HG03460 (cell line): Measurements from ENCODE around the gene ENAH.
A peak's percentile ranks its signal among the peaks of the same experiment; 100 is the strongest.
"Not testable (repeated sequence)": the region's sequence is repeated elsewhere in the genome, so short reads cannot be mapped to it uniquely, and the experiment has no call there.

Experiments used
- ATAC-seq: cut with Tn5 transposase; IDR thresholded peaks from one replicate; pipeline ENCODE4 v1.9.1; 2021; ENCODE audit not compliant: unreplicated experiment

Gene ENAH

GRCh38 chr1:225652729-225653462, at the start of gene ENAH:
ENAH (minus strand) TSS chr1:225653123; CDS start chr1:225652690, 433 bp downstream.
- ATAC-seq, result peak; percentile 69

GRCh38 chr1:225700889-225701465, 48.1 kb upstream of the ENAH start:
- no peak for ATAC-seq

- ATAC-seq, result no peak
Observed at GRCh38 chr1:225700164-225700821, 47.4 kb upstream of the ENAH start.

GRCh38 chr1:225699336-225699735, 46.4 kb upstream of the ENAH start:
- no peak for ATAC-seq

GRCh38 chr1:225698194-225698593, 45.3 kb upstream of the ENAH start:
- not testable (repeated sequence) for ATAC-seq

GRCh38 chr1:225697428-225697827, 44.5 kb upstream of the ENAH start:
- ATAC-seq, result no peak

- no peak for ATAC-seq
Observed at GRCh38 chr1:225695578-225696337, 42.8 kb upstream of the ENAH start.

- ATAC-seq, result no peak
Observed at GRCh38 chr1:225694151-225694603, 41.3 kb upstream of the ENAH start.

GRCh38 chr1:225693697-225694096, 40.8 kb upstream of the ENAH start:
- ATAC-seq, result not testable (repeated sequence)

- ATAC-seq, result no peak
Observed at GRCh38 chr1:225693085-225693696, 40.3 kb upstream of the ENAH start.

GRCh38 chr1:225692517-225692879, 39.6 kb upstream of the ENAH start:
- ATAC-seq, result no peak

- ATAC-seq, result no peak
Observed at GRCh38 chr1:225691861-225692516, 39.1 kb upstream of the ENAH start.

GRCh38 chr1:225691377-225691776, 38.5 kb upstream of the ENAH start:
- ATAC-seq, result no peak

GRCh38 chr1:225689882-225690459, 37.0 kb upstream of the ENAH start:
- no peak for ATAC-seq

GRCh38 chr1:225688345-225688744, 35.4 kb upstream of the ENAH start:
- no peak for ATAC-seq

- no peak for ATAC-seq
Observed at GRCh38 chr1:225685476-225686176, 32.7 kb upstream of the ENAH start.

GRCh38 chr1:225684741-225685140, 31.8 kb upstream of the ENAH start:
- ATAC-seq, result no peak

- no peak for ATAC-seq
Observed at GRCh38 chr1:225681231-225681630, 28.3 kb upstream of the ENAH start.

GRCh38 chr1:225678545-225678944, 25.6 kb upstream of the ENAH start:
- no peak for ATAC-seq
